Neural cell (in vitro differentiated cells): ENCODE results near the gene HOXA4. TPM values are rescaled to one million over a fixed set of nuclear protein-coding genes. Genes with fewer than 3 reads are reported as not detected.

Source experiments
- H2AFZ ChIP-seq: fragments of 200-600, 300-800 bp; sonication (generic), shearing (Covaris generic); 2 replicates; pipeline ENCODE4 v1.6.0; 2014; ENCODE audit warnings: low read depth, mild to moderate bottlenecking, antibody characterized with exemption, low read length, moderate library complexity
- H3F3A ChIP-seq: fragments of 200-600 bp; shearing (Covaris generic); 2 replicates; pipeline ENCODE4 v1.6.1; 2016; ENCODE audit warnings: mild to moderate bottlenecking, moderate library complexity, mixed read lengths, antibody characterized with exemption, low read length; ENCODE audit not compliant: insufficient read depth, poor library complexity, severe bottlenecking
- H3K27ac ChIP-seq: fragments of 200-600, 300-800 bp; sonication (generic), shearing (Covaris generic); 2 replicates; pipeline ENCODE4 v1.5.1; 2014; ENCODE audit warnings: mild to moderate bottlenecking, low read length, moderate library complexity
- H3K27me3 ChIP-seq: fragments of 300-800, 200-600 bp; sonication (generic), shearing (Covaris generic); 2 replicates; pipeline ENCODE4 v1.6.0; 2014; ENCODE audit warnings: mild to moderate bottlenecking, low read depth, low read length, moderate library complexity; ENCODE audit not compliant: insufficient read depth
- H3K36me3 ChIP-seq: fragments of 300-800, 200-600 bp; sonication (generic), shearing (Covaris generic); 2 replicates; pipeline ENCODE4 v1.5.1; 2014; ENCODE audit warnings: mild to moderate bottlenecking, antibody characterized with exemption, low read length, moderate library complexity; ENCODE audit not compliant: insufficient read depth
- H3K4me2 ChIP-seq: fragments of 300-800, 200-600 bp; sonication (generic), shearing (Covaris generic); 2 replicates; pipeline ENCODE4 v1.6.0; 2014; ENCODE audit warnings: mild to moderate bottlenecking, low read length
- H3K4me3 ChIP-seq: fragments of 300-800, 200-600 bp; sonication (generic), shearing (Covaris generic); 2 replicates; pipeline ENCODE4 v1.5.1; 2014; ENCODE audit warnings: mild to moderate bottlenecking, low read length, moderate library complexity
- H3K79me2 ChIP-seq: fragments of 200-600 bp; shearing (Covaris generic); replicated peaks from 2 replicates; pipeline ENCODE4 v1.6.0; 2014; ENCODE audit warnings: mild to moderate bottlenecking, low read length, moderate library complexity; ENCODE audit not compliant: insufficient read depth
- H3K9ac ChIP-seq: fragments of 300-800, 200-600 bp; sonication (generic), shearing (Covaris generic); 2 replicates; pipeline ENCODE4 v1.6.1; 2016; ENCODE audit warnings: mild to moderate bottlenecking, low read length, mixed read lengths
- H3K9me2 ChIP-seq: fragments of 200-600 bp; shearing (Covaris generic); 2 replicates; pipeline ENCODE4 v1.6.1; 2016; ENCODE audit warnings: mild to moderate bottlenecking, low read length, mixed read lengths; ENCODE audit not compliant: insufficient read depth
- H3K9me3 ChIP-seq: fragments of 200-600, 300-800 bp; sonication (generic), shearing (Covaris generic); 2 replicates; pipeline ENCODE4 v1.6.1; 2016; ENCODE audit warnings: mild to moderate bottlenecking, mixed run types, low read length, moderate library complexity, mixed read lengths
- H4K20me1 ChIP-seq: fragments of 200-600 bp; shearing (Covaris generic); 2 replicates; pipeline ENCODE4 v1.6.1; 2016; ENCODE audit warnings: mild to moderate bottlenecking, mixed run types; ENCODE audit not compliant: insufficient read depth
- CTCF ChIP-seq: fragments of 450-650 bp; IDR thresholded peaks from 2 replicates; pipeline ENCODE4 v1.5.1; 2014; ENCODE audit warnings: antibody characterized with exemption, mild to moderate bottlenecking, moderate library complexity; ENCODE audit not compliant: poor library complexity, severe bottlenecking
- EP300 ChIP-seq: fragments of 450-650 bp; conservative IDR thresholded peaks from 2 replicates; pipeline ENCODE4 v1.6.1; 2014; ENCODE audit warnings: antibody characterized with exemption, mild to moderate bottlenecking, moderate library complexity; ENCODE audit not compliant: poor library complexity, severe bottlenecking
- EZH2 ChIP-seq: fragments of 200-600, 300-800 bp; shearing (Covaris generic), sonication (generic); IDR thresholded peaks from 2 replicates; pipeline ENCODE4 v1.6.1; 2014; ENCODE audit warnings: antibody characterized with exemption, low read length, borderline replicate concordance, mild to moderate bottlenecking; ENCODE audit not compliant: insufficient read depth, poor library complexity, severe bottlenecking
- MXI1 ChIP-seq: fragments of 450-650 bp; conservative IDR thresholded peaks from 2 replicates; pipeline ENCODE4 v1.6.1; 2014; ENCODE audit warnings: antibody characterized with exemption, mild to moderate bottlenecking; ENCODE audit not compliant: poor library complexity, severe bottlenecking
- POLR2AphosphoS5 ChIP-seq: IDR thresholded peaks from 2 replicates; pipeline ENCODE4 v1.6.1; 2012
- RAD21 ChIP-seq: fragments of 450-650 bp; conservative IDR thresholded peaks from 2 replicates; pipeline ENCODE4 v1.6.1; 2014; ENCODE audit warnings: antibody characterized with exemption, mild to moderate bottlenecking, moderate library complexity
- REST ChIP-seq: IDR thresholded peaks from 2 replicates; pipeline ENCODE4 v1.6.1; 2012; ENCODE audit warnings: borderline replicate concordance
- SMC3 ChIP-seq: fragments of 450-650 bp; conservative IDR thresholded peaks from 2 replicates; pipeline ENCODE4 v1.6.1; 2014; ENCODE audit warnings: antibody characterized with exemption, mild to moderate bottlenecking, moderate library complexity; ENCODE audit not compliant: poor library complexity
- TAF1 ChIP-seq: IDR thresholded peaks from 2 replicates; pipeline ENCODE4 v1.6.1; 2012; ENCODE audit warnings: low read depth
- polyA plus RNA-seq: library from polyadenylated mRNA; depleted of rRNA; stranded (reverse); fragments of >200 nt; gene quantifications from 2 replicates; pipeline ENCODE4 v1.2.3, GENCODE V29; 2014

HOXA4 gene
- polyA plus RNA-seq, 1 donor from 2014 or later: not detected

GRCh38 chr7:27171637-27172314 lies 41.2 kb upstream of the HOXA4 start:
- H3K4me3 ChIP-seq: no peak overlapping the region
- no peak overlapping the region for H3K27ac ChIP-seq
- TF ChIP-seq TAF1: no peak
- TF ChIP-seq EP300: no peak
- no peak for TF ChIP-seq POLR2AphosphoS5
- TF ChIP-seq RAD21: no peak
- no peak for TF ChIP-seq MXI1
- TF ChIP-seq CTCF: no peak
- TF ChIP-seq REST: no peak
- TF ChIP-seq EZH2: no peak
- TF ChIP-seq SMC3: no peak
- H3K9me3 ChIP-seq: peaks cover 7% of the 10 kb centered on the region
- H3K79me2 ChIP-seq: no peaks in the 10 kb centered on the region
- no peaks in the 10 kb centered on the region for H3K36me3 ChIP-seq
- peaks cover 100% of the 10 kb centered on the region for H3K27me3 ChIP-seq
- H3F3A ChIP-seq: no peaks in the 10 kb centered on the region
- no peak overlapping the region for H3K9ac ChIP-seq
- no peak overlapping the region for H2AFZ ChIP-seq
- H4K20me1 ChIP-seq: no peaks in the 10 kb centered on the region
- H3K9me2 ChIP-seq: no peaks in the 10 kb centered on the region
- H3K4me2 ChIP-seq: no peak overlapping the region

- H3K9me2 ChIP-seq: no peaks in the 10 kb centered on the region
- no peak overlapping the region for H2AFZ ChIP-seq
- H3K79me2 ChIP-seq: no peaks in the 10 kb centered on the region
- no peaks in the 10 kb centered on the region for H3F3A ChIP-seq
- H3K27me3 ChIP-seq: peaks cover 100% of the 10 kb centered on the region
- H4K20me1 ChIP-seq: no peaks in the 10 kb centered on the region
- no peak overlapping the region for H3K4me3 ChIP-seq
- TF ChIP-seq REST (no peak), EP300 (no peak), MXI1 (no peak)
- peaks cover 9% of the 10 kb centered on the region for H3K9me3 ChIP-seq
- H3K36me3 ChIP-seq: no peaks in the 10 kb centered on the region
- no peak overlapping the region for H3K27ac ChIP-seq
- H3K9ac ChIP-seq: no peak overlapping the region
- no peak overlapping the region for H3K4me2 ChIP-seq
Observed at GRCh38 chr7:27171325-27171636, 40.7 kb upstream of the HOXA4 start.
